GM10847 (cell line): Measurements from ENCODE around the gene RNF31.

Experiments
- POLR2A ChIP-seq: IDR thresholded peaks from 2 replicates; pipeline ENCODE4 v1.6.1; 2011; ENCODE audit not compliant: insufficient read length; ENCODE audit errors: extremely low read depth

Gene RNF31

GRCh38 chr14:24130717-24131548 is 16.4 kb upstream of the RNF31 start:
- TF ChIP-seq POLR2A = no peak

GRCh38 chr14:24131549-24131966 is 15.7 kb upstream of the RNF31 start:
- no peak for TF ChIP-seq POLR2A

- no peak for TF ChIP-seq POLR2A
Observed at GRCh38 chr14:24132061-24132685, 15.1 kb upstream of the RNF31 start.

GRCh38 chr14:24132976-24133375 is 14.3 kb upstream of the RNF31 start:
- no peak for TF ChIP-seq POLR2A

- TF ChIP-seq POLR2A = no peak
Observed at GRCh38 chr14:24133735-24134134, 13.6 kb upstream of the RNF31 start.

- no peak for TF ChIP-seq POLR2A
Observed at GRCh38 chr14:24135584-24135833, 11.8 kb upstream of the RNF31 start.

- TF ChIP-seq POLR2A = peak; percentile 56
Observed at GRCh38 chr14:24135834-24136683, 11.2 kb upstream of the RNF31 start, which contains the start of gene PSME1. Gene PSME1, plus strand, starts transcription at chr14:24136194. Its CDS starts 69 bp downstream, at chr14:24136263.

- no peak for TF ChIP-seq POLR2A
Observed at GRCh38 chr14:24136684-24137528, 10.4 kb upstream of the RNF31 start.

- no peak for TF ChIP-seq POLR2A
Observed at GRCh38 chr14:24137529-24138395, 9.5 kb upstream of the RNF31 start.

GRCh38 chr14:24138396-24139271 is 8.7 kb upstream of the RNF31 start:
- no peak for TF ChIP-seq POLR2A

GRCh38 chr14:24139272-24139934 is 7.9 kb upstream of the RNF31 start:
- no peak for TF ChIP-seq POLR2A

- TF ChIP-seq POLR2A = peak; percentile 92
Observed at GRCh38 chr14:24141097-24141880, 6.0 kb upstream of the RNF31 start, which contains the start of gene EMC9. Gene EMC9, minus strand, starts transcription at chr14:24141591. Its CDS starts 287 bp downstream, at chr14:24141304.
